GM18508 (cell line): Measurements from ENCODE around the gene MDM4.
"Not testable (repeated sequence)": the region's sequence is repeated elsewhere in the genome, so short reads cannot be mapped to it uniquely, and the experiment has no call there.

ENCODE experiments used
- ATAC-seq: cut with Tn5 transposase; IDR thresholded peaks from one replicate; pipeline ENCODE4 v1.9.1; 2021; ENCODE audit warnings: moderate number of reproducible peaks; ENCODE audit not compliant: insufficient read depth, unreplicated experiment

Gene MDM4

DNA sequence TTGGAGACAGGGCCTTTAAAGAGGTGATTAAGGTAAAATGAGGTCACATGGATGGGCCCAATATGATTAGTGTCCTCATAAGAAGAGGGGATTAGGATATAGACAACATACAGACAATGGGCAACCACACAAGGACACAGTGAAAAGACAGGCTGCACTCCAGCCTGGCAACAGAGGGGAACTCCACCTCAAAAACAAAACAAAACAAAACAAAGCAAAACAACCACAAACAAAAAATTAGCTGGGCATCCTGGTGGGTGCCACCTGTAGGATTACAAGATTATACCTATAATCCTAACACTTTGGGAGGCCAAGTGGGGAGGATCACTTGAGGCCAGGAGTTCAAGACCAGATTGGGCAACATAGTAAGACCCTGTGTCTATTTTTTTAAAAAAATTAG is 4.8 kb upstream of the MDM4 start:
- no peak for ATAC-seq

DNA sequence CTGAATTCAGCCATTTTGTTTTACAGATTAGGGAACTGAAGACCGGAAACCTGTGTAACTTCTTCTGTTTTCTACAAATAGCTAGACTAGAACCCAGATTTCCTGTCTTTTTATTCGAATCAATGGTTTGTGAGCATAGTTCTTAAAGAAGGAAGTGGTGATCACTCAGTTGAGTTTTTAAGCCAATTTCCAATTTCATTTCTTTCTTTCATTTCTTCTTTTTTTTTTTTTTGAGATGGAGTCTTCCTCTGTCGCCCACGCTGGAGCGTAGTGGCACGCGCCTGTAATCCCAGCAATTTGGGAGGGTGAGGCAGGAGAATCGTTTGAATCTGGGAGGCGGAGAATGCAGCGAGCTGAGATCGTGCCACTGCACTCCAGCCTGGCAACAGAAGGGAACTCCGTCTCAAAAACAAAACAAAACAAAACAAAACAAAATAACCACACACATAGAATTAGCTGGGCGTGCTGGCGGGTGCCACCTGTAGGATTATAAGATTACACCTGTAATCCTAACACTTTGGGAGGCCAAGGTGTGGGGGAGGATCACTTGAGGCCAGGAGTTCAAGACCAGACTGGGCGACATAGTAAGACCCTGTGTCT is 3.0 kb upstream of the MDM4 start:
- ATAC-seq, result no peak

DNA sequence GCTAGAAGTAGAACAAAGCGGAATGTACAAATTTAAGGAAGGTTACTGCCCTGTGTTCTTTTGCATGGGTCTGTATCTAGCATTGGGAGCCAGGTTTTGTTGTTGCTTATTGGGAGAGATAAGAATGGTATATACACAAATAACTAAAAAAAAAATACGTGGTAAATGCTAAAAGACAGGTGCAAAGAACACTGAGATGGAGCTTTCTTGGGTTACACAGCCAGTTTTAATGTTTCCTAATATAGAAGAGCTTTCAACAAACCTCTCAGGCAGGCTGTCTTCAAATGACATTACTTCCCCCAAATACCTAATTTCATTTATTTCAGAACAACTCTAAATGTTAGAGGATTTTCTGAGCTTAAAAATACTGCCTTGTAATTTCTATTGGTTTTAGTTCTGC is 1.4 kb upstream of the MDM4 start:
- ATAC-seq, result no peak

DNA sequence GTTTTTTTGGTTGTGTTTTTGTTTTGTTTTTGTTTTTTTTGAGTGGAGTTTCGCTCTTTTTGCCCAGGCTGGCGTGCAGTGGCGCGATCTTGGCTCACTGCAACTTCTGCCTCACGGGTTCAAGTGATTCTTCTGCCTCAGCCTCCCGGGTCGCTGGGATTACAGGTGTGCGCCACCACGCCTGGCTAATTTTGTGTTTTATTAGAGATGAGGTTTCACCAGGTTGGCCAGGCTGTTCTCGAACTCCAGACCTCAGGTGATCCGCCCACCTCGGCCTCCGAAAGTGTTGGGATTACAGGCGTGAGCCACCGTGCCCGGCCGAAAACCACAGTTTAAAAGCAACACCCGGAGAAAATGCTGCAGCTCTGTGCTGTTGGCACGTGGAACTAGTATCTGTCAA is 1.2 kb downstream of the MDM4 start:
- ATAC-seq, result not testable (repeated sequence)

DNA sequence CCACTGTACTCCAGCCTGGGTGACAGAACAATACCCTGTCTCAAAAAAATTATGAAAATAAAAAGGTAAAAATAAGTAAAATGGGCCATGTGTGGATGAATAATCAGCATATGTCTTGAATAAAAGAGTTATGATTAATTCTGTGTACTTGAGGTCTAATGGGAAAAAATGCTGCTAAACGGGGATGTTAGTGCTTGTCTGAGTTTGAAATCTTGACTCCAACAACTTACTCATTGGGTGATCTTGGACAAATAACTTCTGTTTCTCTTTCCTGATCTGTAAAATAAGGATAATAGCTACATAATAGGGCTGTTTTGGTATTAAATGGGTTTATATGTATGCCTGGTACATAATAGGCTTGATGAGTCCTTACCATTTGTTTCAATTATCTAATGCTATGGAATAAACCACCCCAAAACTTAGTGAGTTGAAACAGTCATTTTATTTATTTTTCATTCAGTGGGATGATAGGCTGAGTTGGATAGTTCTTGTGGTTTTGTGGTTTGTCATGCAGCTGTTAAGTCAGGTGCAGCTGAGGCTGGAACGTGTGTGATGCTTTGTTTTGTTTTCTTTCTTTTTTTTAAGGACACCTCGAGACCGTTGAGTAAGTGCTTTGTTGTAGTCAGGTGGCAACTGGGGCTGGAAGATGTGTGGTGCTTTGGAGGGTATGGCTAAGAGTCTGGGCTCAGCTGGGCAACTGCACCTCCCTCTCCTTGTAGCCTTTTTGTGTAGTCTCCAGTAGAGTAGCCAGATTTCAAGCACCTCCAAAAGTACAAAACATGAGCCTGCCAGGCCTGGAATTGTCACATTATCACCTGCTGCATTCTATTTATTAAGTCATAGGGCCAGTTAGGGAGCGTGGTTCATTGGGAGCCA is 4.9 kb downstream of the MDM4 start:
- peak; percentile 30 for ATAC-seq

DNA sequence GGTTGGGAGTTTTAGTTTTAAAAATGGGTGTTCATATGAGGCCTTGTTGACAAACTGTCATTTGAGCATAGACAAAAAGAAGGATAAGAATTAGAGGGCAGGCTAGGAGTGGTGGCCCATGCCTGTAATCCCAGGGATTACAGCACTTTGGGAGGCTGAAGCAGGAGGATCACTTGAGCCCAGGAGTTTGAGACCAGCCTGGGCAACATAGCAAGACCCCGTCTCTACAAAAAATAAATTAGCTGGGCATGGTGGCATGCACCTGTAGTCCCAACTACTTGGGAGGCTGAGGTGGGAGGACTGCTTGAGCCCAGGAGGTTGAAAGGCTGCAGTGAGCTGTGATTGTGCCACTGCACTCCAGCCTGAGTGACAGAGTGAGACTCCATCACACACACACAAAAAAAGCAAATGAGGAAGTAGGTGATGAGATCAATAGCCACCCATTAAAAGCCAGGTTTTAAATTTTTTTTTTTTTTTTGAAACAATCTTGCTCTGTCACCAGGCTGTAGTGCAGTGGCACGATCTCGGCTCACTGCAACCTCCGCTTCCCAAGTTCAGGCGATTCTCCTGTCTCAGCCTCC is 5.8 kb downstream of the MDM4 start:
- not testable (repeated sequence) for ATAC-seq

DNA sequence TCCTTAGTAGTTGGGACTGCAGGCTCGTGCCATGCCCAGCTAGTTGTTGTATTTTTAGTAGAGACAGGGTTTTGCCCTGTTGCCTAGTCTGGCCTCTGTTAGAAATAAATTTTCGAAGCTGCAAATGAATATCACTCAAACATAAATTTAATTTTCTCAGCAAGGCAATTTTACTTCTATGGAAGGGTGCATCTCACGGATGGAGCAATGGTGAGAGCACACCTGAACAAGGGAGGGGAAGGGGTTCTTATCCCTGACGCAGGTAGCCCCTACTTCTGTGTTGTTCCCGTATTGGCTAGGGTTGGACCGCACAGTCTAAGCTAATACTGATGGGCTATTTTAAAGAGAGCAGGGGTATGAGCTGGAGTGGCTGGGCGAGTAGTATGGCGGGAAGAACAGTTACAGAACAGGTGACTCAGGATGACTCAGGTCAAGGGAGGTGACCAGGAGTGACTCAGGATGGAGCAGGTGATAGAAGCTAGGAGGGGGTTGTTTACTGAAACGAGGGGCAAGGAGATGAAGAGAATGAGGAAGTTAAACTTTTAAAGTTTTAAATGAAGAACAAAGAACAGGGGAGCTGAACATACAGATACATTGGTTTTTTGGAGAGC is 7.5 kb downstream of the MDM4 start:
- ATAC-seq, result no peak

DNA sequence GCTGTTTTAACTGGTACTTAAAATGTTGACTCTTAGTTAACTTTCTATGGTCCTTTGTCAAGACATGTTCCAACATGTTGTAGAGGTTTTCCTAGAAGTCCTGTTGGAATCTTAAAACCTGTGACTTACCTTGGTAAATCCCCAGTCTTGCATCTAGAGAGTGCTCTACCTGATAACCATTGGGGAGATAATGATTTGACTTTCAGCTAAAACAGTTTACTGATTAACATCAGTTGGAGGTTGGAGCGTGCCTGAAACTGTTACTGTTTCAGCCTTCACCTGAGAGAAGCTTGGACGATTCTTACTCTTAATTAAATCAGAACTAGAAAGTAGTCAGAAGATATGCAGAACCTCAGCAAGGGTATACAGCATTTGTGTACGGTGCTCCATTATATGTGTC is 8.8 kb downstream of the MDM4 start:
- ATAC-seq, result no peak

DNA sequence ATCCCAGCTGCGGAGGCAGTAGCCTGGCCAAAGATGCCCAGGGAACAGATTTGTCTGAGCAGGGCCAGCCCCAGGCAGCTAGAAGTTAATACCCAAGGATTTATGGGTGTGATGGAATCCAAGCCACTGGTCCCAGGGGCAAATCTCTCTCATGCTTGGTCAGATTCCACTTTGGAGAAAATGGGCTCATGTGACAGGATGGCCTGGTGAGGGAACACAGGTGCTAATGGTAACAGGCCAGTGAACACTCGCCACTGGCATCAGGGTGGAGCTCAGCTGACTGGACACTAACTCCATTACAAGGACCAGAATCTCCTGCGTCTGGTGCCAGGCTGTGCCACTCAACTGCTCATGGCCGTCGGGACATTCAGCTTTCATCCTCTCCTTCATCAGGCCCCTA is 12.0 kb downstream of the MDM4 start:
- ATAC-seq, result no peak

DNA sequence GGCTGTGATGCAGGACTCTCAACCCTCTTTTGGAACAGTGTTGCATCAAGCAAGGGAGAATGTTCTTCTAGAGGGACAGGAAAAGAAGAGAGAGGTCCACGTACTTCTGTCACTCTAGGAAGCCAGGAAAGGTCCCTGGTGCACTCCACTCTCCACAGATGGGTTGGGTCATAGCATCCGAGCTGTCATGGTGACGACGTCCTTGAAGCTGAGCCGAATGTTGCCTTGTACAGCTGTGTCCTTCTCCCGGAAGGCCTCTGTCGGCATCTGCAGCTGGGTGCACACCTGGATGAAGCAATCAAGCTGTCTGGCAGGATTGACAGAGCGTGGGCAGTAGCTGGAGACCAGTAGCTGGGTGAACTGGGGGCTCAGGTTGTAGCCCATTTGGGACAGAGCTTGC is 12.5 kb downstream of the MDM4 start:
- no peak for ATAC-seq

DNA sequence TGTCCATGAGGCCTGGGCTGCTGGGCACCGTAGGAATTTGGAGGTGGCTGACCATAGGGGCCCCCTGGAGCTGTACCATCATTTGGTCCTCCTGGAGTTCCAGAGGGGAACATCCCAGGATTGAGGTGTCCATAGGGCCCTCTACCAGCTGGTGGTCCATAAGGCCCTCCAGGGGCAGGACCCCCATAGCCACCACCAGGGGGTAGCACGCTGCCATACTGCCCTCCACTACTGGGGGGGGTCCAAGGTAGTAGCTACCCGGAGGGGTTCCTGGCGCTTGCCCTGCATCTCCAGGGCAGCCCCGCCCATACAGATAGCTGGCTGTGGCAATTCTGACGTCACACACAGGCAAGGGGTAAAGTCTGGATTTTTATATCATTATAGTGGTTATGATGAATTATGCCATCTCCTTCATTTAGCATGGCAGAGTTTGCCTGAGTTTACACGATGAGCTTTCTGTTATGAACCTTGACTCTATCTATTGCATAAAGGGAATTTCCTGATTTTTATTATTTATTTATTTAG is 13.2 kb downstream of the MDM4 start:
- no peak for ATAC-seq

DNA sequence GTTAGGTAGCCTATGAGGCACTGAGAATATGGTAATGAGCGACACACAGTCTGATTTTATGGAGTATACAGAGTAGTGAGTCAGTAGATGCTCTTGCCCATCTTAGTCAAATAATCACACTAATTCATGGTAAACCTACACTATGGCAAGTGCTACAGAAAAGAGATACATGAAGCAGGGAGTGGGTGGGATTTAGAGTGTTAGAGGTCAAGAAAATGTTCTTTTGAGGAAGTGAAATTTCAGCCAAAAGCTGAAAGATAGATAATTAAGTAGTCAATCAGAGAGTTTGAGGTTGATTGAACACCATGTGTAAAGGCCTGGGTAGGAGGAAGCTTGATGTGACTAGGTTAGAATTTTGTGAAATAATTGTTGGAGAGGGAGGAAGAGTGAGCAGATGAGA is 14.7 kb downstream of the MDM4 start:
- peak; percentile 87 for ATAC-seq

DNA sequence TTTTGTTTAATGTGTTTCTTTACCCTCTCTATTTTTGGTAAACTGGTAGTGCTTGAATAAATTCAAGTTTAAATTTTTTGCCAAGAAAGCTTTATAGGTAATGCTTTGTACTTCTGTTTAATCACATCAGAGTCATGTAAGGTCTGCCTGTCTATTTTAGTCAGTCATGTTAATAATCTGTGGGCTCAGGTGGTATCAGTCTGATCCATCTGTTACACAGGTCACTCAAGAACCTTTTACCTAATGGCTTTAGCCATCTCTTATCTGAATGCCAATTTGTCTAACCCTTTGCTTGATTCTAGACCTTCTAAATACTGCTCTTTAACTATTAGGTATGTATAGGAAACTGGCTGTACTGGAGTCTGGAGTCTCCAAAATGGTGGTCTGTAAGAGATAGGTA is 16.6 kb downstream of the MDM4 start:
- ATAC-seq, result no peak

DNA sequence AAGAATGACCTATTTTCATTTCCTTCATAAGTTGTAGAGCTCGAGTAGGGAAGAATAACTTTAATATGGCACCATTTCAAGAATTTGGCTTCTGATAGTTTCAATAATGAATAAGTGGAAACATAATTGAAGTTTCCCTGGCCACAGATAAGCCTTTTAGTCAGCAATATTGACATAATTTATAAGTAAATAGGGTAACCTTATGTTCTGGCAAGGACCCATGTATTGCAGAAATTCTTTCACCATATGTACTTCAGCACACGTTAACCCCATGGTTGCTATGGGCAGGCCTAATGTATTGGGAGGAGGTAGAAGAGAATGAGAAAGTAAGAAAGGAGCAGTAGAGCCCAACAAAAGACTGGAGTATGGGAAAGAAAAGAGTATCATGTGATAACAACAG is 25.4 kb downstream of the MDM4 start:
- no peak for ATAC-seq

DNA sequence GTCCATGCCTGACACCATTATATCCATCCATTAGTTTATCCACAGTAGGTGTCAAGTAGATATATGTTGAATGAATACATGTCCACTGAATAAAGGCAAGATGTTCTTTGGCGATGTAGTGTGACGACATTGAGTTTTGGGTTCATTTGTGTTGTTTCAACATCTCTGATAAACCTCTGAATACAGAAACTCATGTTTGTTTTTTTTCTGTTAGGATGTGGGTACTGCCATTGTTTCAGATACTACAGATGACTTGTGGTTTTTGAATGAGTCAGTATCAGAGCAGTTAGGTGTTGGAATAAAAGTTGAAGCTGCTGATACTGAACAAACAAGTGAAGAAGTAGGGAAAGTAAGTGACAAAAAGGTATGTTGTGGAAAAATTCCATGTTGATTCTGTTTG is 28.1 kb downstream of the MDM4 start:
- ATAC-seq, result no peak

DNA sequence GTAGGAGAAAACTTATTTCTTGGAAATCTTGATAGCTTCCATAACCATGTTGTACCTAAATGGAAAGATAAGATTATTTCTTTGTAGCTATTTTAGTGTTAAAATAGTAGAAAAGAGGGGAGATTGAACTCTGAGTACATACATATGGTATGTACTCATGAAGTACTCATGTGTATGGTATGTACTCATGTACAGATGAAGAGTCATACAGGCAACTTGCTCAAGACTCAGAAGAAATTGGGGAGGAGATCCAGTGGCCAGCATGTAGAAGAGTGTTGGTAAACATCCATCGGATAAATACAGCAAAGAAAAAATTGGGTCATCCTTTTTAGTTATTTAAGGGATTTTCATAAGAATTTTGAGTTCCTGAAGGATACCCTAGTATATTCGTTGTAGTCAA is 29.0 kb downstream of the MDM4 start:
- no peak for ATAC-seq

DNA sequence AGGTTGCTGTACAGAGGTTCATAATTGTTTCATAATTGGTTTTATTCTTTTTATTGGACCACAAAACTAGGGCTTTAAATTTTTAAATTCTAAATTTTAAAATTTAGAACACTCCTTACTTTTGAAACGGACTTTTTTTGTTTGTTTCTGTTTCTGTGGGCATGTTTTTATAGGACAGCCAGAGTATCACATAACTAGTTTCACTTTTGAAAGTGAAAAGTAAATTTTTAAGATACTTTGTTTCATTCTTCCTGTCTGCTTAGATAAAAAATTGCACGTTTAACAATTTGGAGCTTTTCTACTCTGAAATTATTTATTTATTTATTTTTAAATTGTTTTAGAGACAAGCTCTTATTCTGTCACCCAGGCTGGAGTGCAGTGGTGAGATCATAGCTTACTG is 29.7 kb downstream of the MDM4 start:
- no peak for ATAC-seq

DNA sequence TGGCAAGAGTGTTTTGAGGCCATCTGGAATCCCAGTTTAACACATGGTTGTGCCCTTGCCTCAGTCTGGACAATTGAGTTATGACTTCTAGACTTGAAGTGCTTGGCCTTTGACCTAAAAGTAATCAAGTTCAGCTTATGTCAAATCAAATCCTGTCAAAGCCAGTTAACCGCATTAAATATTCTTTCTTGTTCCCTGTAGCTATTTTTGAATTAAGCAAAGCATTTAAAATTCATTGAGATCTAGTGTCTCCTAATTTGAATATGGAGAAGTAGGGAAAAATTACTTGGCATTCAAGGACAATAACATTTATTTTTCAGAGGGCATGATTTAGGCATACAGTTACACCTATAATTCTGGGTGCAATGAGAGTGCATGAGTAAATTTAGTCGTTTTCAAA is 32.1 kb downstream of the MDM4 start:
- ATAC-seq, result no peak

DNA sequence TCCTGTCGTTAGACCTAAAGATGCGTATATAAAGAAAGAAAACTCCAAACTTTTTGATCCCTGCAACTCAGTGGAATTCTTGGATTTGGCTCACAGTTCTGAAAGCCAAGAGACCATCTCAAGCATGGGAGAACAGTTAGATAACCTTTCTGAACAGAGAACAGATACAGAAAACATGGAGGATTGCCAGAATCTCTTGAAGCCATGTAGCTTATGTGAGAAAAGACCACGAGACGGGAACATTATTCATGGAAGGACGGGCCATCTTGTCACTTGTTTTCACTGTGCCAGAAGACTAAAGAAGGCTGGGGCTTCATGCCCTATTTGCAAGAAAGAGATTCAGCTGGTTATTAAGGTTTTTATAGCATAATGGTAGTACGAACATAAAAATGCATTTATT is 33.1 kb downstream of the MDM4 start:
- no peak for ATAC-seq

DNA sequence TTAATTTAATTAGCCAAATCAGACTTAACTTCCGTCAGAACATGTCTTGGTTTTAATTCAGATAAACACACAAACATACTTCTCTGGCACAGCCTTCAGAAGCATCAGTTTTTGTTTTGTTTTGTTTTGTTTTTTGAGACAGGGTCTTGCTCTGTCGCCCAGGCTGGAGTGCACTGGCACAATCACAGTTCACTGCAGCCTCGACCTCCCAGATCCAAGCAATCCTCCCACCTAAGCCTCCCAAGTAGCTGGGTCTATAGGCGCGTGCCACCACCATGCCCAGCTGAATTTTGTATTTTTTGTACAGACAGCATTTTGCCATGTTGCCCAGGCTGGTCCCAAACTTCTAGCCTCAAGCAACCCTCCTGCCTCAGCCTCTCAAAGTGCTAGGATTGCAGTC is 34.7 kb downstream of the MDM4 start:
- no peak for ATAC-seq

DNA sequence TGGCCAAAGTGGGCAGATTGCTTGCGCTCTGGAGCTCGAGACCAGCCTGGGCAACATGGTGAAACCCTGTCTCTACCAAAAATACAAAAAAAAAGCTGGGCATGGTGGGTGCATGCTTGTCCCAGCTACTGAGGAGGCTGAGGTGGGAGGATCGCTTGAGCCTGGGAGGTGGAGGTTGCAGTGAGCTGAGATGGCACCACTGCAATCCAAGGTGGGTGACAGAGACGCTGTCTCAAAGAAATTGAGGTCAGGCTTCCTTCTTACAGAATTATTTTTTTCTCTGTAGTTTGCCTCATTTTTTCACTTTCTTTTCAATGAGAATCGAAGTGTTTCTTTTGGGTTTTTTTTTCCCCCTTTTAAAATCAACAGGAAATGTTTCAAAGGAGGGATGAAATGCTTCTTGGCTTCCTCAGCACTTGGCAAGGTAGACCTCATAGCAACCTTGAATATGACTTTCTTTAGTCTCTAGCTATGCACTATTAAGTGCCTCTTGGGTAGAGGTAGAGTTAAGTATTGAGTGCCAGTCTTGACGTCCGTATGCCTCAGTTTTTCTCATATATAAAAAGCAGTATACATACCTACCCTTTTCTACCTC is 40.3 kb downstream of the MDM4 start:
- no peak for ATAC-seq
